ENCODE results near the gene HSPB6. TPM values are rescaled to one million over a fixed set of nuclear protein-coding genes. Genes with fewer than 3 reads are reported as not detected.

The HSPB6 gene
- total RNA-seq, 4 donors from 2014 or later: 22.3 to 185 (median 43.9) TPM

- intact Hi-C loops (cut with DNase I; ENCODE audit: low total_unique reads): no loop called here
- peaks cover 0 to 46% (median 18%) of the 10 kb centered on the region in 4 donors for H3K36me3 ChIP-seq
- no peaks in the 10 kb centered on the region for H3K27me3 ChIP-seq
- TF ChIP-seq EP300 (IDR thresholded peaks at IDR 0.05; ENCODE audit: low read depth): no peak
- no peak for TF ChIP-seq POLR2A (IDR thresholded peaks at IDR 0.05)
- TF ChIP-seq, protein P1, sequence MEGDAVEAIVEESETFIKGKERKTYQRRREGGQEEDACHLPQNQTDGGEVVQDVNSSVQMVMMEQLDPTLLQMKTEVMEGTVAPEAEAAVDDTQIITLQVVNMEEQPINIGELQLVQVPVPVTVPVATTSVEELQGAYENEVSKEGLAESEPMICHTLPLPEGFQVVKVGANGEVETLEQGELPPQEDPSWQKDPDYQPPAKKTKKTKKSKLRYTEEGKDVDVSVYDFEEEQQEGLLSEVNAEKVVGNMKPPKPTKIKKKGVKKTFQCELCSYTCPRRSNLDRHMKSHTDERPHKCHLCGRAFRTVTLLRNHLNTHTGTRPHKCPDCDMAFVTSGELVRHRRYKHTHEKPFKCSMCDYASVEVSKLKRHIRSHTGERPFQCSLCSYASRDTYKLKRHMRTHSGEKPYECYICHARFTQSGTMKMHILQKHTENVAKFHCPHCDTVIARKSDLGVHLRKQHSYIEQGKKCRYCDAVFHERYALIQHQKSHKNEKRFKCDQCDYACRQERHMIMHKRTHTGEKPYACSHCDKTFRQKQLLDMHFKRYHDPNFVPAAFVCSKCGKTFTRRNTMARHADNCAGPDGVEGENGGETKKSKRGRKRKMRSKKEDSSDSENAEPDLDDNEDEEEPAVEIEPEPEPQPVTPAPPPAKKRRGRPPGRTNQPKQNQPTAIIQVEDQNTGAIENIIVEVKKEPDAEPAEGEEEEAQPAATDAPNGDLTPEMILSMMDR (IDR thresholded peaks at IDR 0.05): no peak
- no peak for TF ChIP-seq POLR2AphosphoS5 (IDR thresholded peaks at IDR 0.05)
- no peaks in the 10 kb centered on the region for H3K4me1 ChIP-seq
- DNase-seq: no peak
- in situ Hi-C loops (cut with MboI; ENCODE audit: low pct_ligation_motif_present in 1 of 4, low pct_unique_long_range_greater_than_20kb in 1 of 4, low sequenced_read_pairs in 3 of 4): no loop called here
- H3K27ac ChIP-seq: no peak overlapping the region
- WGBS, 2 donors (ENCODE audit: low coverage in 1 of 2): 90% methylated on average over 33 of the region's 35 CpGs; no CpG with 5 or more reads in 1 of the 2 donors
- no peak overlapping the region for H3K4me3 ChIP-seq
- no peaks in the 10 kb centered on the region for H3K9me3 ChIP-seq
These were observed 23.4 kb downstream of the HSPB6 start for GRCh38 chr19:35733180-35734125.

- H3K4me3 ChIP-seq: no peak overlapping the region
- 91% methylated on average over 25 of the region's 25 CpGs; no CpG with 5 or more reads in 1 of the 2 donors for WGBS, 2 donors (ENCODE audit: low coverage in 1 of 2)
- TF ChIP-seq POLR2AphosphoS5 (IDR thresholded peaks at IDR 0.05) (no peak), EP300 (IDR thresholded peaks at IDR 0.05; ENCODE audit: low read depth) (no peak), POLR2A (IDR thresholded peaks at IDR 0.05) (no peak)
- TF ChIP-seq, protein P1 (IDR thresholded peaks at IDR 0.05): no peak
- no peaks in the 10 kb centered on the region for H3K27me3 ChIP-seq
- H3K27ac ChIP-seq: no peak overlapping the region
- no peak for DNase-seq
- in situ Hi-C loops (cut with MboI; ENCODE audit: low pct_ligation_motif_present in 1 of 4, low pct_unique_long_range_greater_than_20kb in 1 of 4, low sequenced_read_pairs in 3 of 4): no loop called here
- H3K9me3 ChIP-seq: no peaks in the 10 kb centered on the region
- intact Hi-C loops (cut with DNase I; ENCODE audit: low total_unique reads): no loop called here
- no peaks in the 10 kb centered on the region for H3K4me1 ChIP-seq
- H3K36me3 ChIP-seq: peaks cover 0 to 53% (median 21%) of the 10 kb centered on the region in 4 donors
These were observed 24.2 kb downstream of the HSPB6 start for GRCh38 chr19:35732540-35733179.

- Histone ChIP-seq H3K36me3 (peaks cover 0 to 56% (median 26%) of the 10 kb centered on the region in 4 donors), H3K9me3 (no peaks in the 10 kb centered on the region), H3K4me1 (no peaks in the 10 kb centered on the region), H3K27me3 (no peaks in the 10 kb centered on the region), H3K27ac (no peak overlapping the region), H3K4me3 (no peak overlapping the region)
- 85 to 88% methylated on average over 7 to 21 of the region's 21 CpGs for WGBS, 2 donors (ENCODE audit: low coverage in 1 of 2)
- TF ChIP-seq, protein P1 (IDR thresholded peaks at IDR 0.05): no peak
- TF ChIP-seq POLR2A (IDR thresholded peaks at IDR 0.05): no peak
- no peak for TF ChIP-seq EP300 (IDR thresholded peaks at IDR 0.05; ENCODE audit: low read depth)
- no peak for TF ChIP-seq POLR2AphosphoS5 (IDR thresholded peaks at IDR 0.05)
- intact Hi-C loops (cut with DNase I; ENCODE audit: low total_unique reads) (no loop called here), in situ Hi-C loops (cut with MboI; ENCODE audit: low pct_ligation_motif_present in 1 of 4, low pct_unique_long_range_greater_than_20kb in 1 of 4, low sequenced_read_pairs in 3 of 4) (no loop called here)
- DNase-seq: no peak
These were observed 24.9 kb downstream of the HSPB6 start for GRCh38 chr19:35731779-35732405.

DNA sequence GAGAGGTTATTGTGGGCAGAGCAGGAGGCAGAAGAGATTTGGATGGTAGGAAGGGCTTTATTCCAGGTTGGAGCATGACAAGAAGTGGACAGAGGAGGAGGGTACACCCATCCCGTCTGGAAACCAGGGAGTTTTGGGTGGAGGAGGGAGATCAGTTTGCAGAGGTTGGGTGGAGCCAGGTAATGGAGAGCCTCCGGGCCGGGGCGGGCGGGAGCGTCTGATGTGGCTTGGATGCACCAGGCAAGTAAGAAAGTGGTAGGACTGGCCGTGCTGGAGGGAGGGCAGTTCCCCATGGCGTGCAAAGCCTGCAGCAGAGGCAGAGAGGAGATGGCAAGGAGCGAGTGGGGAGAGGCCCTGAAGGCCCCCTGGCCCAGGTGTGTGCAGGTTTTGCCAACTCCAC lies 25.5 kb downstream of the HSPB6 start:
- no peaks in the 10 kb centered on the region for H3K27me3 ChIP-seq
- intact Hi-C loops (cut with DNase I; ENCODE audit: low total_unique reads): no loop called here
- no peak for DNase-seq
- no peaks in the 10 kb centered on the region for H3K9me3 ChIP-seq
- no peak overlapping the region for H3K27ac ChIP-seq
- H3K4me3 ChIP-seq: no peak overlapping the region
- in situ Hi-C loops (cut with MboI; ENCODE audit: low pct_ligation_motif_present in 1 of 4, low pct_unique_long_range_greater_than_20kb in 1 of 4, low sequenced_read_pairs in 3 of 4): no loop called here
- 36 to 83% methylated on average over 2 to 9 of the region's 9 CpGs for WGBS, 2 donors (ENCODE audit: low coverage in 1 of 2)
- no peaks in the 10 kb centered on the region for H3K4me1 ChIP-seq
- TF ChIP-seq EP300 (IDR thresholded peaks at IDR 0.05; ENCODE audit: low read depth) (no peak), POLR2AphosphoS5 (IDR thresholded peaks at IDR 0.05) (no peak), POLR2A (IDR thresholded peaks at IDR 0.05) (no peak)
- TF ChIP-seq, protein P1 (IDR thresholded peaks at IDR 0.05): no peak
- H3K36me3 ChIP-seq: peaks cover 0 to 57% (median 27%) of the 10 kb centered on the region in 4 donors

All from transverse colon (tissue), 4 donors.